ENCODE data around the gene AGBL4.

The AGBL4 gene

DNA sequence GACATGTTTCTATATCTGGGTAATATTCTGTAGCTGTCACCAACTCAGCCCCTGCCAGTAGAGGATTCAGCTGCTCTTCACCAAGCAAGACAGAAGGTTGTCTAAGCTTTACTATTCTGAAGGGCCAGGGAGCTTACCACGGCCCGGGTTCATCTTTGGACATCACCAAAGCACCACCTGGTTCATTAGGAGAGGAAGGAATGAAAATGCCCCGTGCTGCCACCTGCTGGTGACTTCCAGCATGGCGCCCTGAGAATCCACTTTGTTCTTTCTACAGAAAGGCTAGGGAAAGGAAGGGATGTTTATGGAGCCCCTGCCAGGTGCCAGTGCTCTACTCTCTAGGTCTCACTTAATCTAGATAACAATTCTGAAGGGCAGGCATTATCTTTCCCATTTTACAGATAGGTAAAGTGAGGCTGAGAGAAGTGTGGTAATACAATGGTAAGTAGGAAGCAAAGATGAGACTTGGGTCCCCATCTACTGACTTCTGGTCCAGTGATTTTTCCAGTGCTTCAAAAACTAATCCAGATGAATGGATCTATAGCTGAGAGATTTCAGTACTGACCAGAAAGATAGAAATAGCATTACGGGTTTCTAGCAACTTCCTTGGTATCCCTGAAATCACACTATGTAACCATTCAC is 1326.6 kb downstream of the AGBL4 start:
- DNase-seq = peak in 1 of 2 donors; percentile 36

DNA sequence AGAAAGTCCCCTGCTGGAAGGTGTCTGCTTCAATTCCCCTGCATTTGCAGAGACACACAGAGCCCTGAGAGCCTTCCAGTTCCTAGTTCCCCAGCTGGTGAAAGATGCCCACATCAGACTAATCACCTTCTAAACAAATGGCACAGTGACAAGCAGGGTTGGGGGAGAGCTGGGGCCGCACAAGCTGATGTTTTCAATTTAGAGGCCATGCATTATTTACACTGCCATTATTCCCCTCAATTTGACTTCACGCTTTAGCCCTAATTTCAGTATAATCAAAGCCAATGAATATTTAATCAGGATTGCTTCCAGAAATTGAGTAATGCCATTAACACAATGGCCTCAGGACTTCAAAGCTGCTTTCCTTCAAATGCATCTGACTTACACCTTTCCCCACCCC is 1328.6 kb downstream of the AGBL4 start:
- DNase-seq = no peak

DNA sequence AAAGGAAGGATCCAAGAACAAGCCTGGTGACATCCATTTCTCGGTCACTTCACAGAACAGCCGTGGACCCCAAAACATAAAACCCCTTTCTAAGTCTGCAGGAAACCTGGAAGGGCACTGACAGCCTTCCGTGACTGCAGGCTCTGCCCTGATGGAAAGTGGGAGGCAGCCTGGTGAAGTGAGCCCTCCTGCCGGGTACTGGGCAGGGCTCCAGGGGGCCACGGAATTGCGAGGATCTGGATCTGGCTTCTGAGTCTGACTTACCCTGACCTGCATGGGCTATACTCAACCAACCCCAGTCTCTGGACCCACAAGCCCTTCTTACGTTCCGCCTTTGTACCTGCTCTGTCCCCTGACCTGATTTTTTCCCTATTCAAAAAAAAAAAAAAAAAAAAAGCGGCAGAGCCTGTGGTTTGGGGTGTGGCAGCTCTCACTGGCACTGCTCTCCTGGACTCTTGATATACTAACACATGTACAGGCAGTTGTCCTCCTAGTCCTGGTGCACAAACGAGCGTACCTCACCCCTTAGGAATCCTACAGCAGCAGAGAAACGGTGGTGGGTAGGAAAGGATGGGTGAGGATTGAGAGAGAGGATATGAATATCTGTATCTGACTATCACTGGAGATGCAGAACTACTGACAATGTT is 1330.0 kb downstream of the AGBL4 start:
- no peak for DNase-seq

DNA sequence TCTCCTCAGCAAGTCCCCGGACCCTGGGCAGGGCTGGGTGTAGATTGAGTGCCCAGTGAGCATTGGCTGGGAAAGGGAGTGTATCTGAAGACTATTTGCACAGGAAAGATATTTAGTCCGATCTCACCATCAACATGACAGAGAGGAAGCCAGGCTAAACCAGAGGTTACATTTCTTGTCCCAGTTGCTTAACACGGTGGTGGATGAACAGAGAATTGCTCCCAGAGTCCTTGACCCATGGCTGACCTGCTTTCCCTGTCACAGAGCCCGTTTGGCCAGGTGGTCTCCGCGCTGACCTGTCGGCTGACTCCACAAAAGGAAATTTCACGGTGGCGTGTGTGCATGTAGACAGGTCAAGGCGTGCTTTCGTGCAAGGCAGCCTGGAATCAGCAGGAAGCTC is 1330.6 kb downstream of the AGBL4 start:
- no peak for DNase-seq

- no peak for DNase-seq
Observed at GRCh38 chr1:48692235-48692634, 1331.5 kb downstream of the AGBL4 start.

GRCh38 chr1:48691429-48692001 is 1332.2 kb downstream of the AGBL4 start:
- no peak for DNase-seq

DNA sequence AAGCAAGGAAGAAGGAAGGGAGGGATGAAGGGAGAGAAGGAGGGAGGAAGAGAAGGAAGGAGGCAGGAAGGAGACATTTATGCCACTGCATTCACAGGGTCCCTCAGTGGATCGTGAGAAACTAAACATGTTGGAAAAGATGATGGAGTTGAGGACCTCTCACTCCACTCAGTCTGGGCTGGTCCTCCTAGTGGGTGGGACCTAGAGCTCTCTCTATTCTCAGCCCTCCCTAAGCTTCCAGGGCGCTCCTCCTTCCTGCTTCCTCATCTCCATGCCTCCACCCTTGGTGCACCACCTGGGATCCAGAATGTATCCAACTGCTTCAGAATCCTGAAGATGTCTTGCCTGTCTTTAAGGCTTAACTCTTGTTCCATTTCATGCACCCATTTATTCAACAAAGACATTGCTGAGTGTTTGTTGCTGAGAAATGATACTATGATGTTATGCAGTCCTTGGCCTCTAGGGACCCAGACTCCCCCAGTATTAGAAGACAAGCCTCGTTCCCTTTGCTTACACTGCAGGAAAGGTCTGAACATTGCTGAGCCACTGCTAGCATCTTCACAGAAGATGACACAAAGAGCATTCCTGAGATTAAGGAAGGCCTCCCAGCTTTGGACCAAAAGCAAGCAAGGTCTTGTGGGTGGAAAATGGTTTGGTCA is 1335.5 kb downstream of the AGBL4 start:
- no peak for DNase-seq

DNA sequence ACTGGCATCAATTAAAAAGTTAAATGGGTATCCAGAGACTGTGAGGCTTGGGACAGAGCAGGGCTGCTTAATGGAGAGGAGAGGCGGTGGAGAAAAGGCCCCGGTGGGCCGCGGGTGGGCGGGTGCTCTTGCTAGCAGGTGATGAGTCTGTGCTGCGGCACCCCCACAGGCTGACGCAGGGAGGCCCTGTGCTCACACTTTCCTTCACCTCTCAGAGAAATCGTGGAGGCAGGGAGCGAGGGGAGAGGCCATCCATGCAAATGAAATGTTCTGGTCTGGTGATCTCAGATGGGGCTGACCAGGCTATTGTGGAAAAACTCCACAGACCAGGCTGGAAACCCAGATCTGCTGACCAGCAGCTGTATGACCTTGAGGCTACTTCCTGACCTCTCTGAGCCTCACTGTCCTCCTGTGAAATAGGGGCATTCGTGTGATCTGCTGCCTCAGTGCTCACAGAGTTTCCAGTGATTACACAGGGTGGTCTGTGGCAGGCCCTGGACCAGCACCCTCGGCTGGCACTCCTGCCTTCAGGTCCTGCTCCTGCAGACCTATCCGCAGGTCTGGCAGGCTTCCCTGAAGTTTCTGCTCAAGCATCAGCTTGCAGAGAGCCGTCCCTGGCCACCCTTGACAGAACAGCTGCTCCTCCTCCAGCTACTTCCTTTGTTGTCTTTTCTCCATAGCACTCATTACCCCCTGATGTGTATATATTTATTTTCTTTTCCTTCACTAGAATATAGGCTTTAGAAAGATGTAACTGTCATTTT is 1336.3 kb downstream of the AGBL4 start:
- no peak for DNase-seq

DNA sequence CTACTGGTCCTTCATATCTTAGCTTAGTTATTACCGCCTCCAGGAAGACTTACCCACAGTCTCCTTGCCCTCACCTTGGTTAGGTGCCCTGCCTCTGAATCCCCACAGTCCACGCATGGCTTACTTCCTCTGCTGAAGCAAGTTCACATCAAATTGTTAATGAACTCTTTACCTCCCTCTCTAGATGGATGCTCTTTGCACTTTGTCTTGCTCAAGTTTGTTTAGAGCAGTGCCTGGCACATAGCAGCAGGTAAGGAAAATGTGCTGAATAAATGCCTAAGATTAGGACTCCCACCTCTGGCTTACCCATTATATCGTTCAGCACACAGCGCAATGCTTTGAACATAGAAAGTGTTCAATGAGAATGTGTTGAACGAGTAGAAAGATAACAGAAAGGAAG is 1337.6 kb downstream of the AGBL4 start:
- no peak for DNase-seq

DNA sequence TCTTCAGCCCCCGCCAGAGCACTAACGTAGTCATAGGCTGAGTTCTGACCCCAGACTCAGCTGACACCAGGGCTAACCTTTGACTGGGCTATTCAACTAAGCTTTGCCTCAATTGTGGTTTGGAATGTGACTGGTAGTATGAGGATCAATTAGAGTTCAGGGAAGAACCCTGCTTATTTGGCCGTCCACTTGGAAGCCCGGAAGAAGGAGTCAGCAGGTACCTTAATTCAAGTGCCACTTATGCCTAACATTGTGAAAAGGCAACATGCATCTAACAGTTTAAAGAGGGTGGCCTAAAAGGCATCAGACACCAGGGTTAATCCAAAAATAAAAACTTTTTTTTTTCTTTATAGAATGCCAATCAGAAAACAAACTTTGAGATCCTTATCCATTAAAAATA is 1339.4 kb downstream of the AGBL4 start:
- DNase-seq = no peak

- peak in 1 of 2 donors; percentile 4 for DNase-seq
Observed at GRCh38 chr1:48683839-48684238, 1339.9 kb downstream of the AGBL4 start.

GRCh38 chr1:48681476-48682305 is 1342.1 kb downstream of the AGBL4 start:
- no peak for DNase-seq

DNA sequence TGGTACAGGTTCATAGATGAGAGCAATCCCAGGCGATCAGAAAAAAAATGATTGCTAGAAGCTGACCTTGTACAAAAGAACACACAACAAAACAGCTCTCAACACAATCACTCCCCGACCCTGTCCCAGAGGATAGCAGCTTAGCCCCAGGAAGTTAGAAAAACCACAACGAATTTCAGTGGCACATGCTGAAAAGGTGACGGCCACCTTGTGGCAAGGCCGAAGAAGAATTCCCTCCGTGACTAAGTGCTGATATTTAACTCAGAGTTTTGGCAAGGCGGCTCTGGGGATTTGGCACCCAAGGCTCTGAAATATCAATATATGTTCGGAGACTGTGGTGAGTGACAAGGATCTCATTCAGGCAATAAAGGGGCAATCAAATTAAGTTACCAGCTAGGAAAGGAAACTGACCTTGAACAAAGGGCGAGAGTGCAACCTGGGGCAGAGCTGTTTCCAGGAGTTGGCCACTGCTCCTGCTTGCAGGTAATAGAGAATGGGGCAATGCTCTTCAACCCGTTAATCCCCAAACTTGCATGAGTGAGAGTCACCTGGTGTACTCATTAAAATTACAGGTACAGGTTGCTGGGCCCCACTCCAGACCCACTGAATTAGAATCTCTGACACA is 1343.2 kb downstream of the AGBL4 start:
- no peak for DNase-seq

DNA sequence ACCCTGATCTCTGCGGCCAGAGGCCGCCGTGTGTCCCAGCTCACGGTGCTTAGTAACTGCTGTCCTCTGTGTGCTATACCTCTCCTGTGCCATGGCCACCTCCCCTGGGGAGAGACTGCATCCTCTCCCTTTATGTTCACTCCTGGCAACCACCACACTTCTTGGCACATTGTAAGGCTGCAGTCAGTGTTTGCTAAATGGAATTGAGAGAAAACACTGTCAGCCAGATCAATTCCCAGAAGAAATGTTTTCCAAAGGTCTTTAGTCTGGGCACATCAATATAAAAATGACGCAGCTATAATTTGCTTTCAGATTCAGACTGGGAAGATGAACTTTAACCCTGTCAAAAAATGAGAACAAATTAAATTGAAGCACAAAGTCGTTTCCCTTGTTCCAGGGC is 1343.9 kb downstream of the AGBL4 start:
- DNase-seq = no peak

- DNase-seq = no peak
Observed at GRCh38 chr1:48678710-48679505, 1344.8 kb downstream of the AGBL4 start.

- peak; percentile 20 to 40 for DNase-seq
Observed at GRCh38 chr1:48677306-48678287, 1346.2 kb downstream of the AGBL4 start.

DNA sequence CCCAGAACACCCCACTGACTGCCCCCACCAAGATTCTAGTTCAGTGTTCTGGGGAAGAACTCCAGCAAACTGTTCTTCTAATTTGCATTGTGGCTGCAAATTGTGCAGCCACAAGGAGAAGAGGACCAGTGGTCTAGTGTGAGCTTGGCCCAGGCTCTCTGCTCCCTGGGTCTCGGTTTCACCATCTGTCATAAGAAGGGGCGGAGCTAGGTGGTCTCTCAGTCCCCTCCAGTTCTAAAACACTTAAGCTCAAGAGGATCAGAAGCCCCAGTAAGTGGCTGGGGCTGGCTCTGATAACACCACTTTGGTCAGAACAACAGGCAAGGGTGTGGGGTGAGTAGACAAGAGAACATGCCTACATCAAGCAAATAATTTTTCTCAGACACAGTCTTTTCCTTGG is 1346.9 kb downstream of the AGBL4 start:
- no peak for DNase-seq

DNA sequence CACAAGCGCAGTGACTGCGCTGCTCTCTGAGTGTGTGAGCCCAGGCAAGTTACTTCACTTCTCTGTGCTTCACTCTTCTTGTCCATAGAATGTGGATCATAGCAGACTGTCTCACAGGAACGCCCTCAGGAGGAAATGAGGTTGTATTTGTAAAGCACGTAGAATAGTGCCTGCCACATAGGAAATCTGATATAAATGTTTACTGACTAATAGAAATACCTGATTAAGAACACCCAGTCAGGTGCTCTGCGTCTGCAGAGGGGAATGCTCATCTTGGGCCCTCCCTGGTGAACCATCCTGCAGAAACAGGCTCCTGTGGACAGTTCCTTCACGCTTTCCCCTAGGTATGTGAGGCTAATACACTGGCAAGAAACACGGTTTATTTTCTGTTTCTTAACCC is 1347.4 kb downstream of the AGBL4 start:
- DNase-seq = no peak

- no peak for DNase-seq
Observed at GRCh38 chr1:48675251-48675650, 1348.5 kb downstream of the AGBL4 start.

DNA sequence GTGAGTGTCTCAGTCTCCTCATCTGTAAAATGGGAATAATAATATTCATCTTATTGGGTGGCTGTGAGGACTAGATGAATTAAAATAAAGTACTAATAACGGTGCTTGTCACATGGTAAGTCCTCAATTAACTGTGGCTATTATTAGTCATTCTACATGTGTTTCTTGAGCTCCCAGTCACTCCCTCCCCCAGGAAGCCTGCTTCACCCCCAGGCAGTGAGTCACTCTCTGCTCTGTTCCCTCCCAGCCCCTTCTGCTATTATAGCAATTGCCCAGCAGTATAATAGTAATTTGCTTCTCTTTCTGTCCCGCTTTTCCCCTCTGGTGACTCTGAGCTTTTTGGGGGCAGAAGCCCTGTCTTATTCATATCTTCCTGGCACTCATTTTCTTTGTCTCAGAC is 1349.1 kb downstream of the AGBL4 start:
- no peak for DNase-seq

All from hippocampal formation (tissue), 2 donors.